ENCODE measurements around the gene TACSTD2. TPM values are rescaled to one million over a fixed set of nuclear protein-coding genes. Genes with fewer than 3 reads are reported as not detected.

TACSTD2 gene
- total RNA-seq, 1 donor from 2014 or later, result 203 TPM

DNA sequence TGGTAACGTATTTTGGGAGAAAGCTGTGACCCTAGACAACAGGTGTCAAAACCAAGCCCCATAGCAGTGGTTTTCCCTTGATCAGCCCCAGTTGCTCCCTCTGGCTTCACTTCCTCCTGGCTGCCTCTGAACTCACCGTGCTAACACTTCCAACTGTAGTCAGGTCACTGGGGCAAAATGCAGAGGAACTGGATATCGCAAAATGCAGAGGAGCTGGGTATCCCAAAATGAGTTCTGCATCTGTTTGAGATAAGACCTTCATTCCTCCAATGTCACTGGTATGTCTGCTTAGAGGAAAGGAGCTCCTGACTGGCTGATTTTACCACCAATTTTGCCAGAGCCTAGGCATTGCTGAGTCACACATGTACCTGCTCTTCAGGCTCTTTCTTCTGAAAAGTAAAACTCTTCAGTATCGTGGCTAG is 19.6 kb upstream of the TACSTD2 start:
- H3K36me3 ChIP-seq, result no peaks in the 10 kb centered on the region
- no peaks in the 10 kb centered on the region for H3K9me3 ChIP-seq
- no peak overlapping the region for H3K27ac ChIP-seq
- peaks cover 16% of the 10 kb centered on the region for H3K4me1 ChIP-seq
- intact Hi-C loops (cut with DNase I), result no loop called here
- no peak for TF ChIP-seq POLR2AphosphoS5 (IDR thresholded peaks at IDR 0.05; ENCODE audit: insufficient read depth in 1 of 2, low read depth in 1 of 2)
- TF ChIP-seq POLR2A (IDR thresholded peaks at IDR 0.05), result no peak
- no peak for TF ChIP-seq CTCF (IDR thresholded peaks at IDR 0.05)
- H3K27me3 ChIP-seq, result no peaks in the 10 kb centered on the region
- no peak for DNase-seq (ENCODE audit: extremely low spot score in 2 of 2)
- H3K4me3 ChIP-seq, result no peak overlapping the region

- H3K4me1 ChIP-seq, result peaks cover 24% of the 10 kb centered on the region
- no peaks in the 10 kb centered on the region for H3K9me3 ChIP-seq
- no peak for DNase-seq (ENCODE audit: extremely low spot score in 2 of 2)
- no peak for TF ChIP-seq CTCF (IDR thresholded peaks at IDR 0.05)
- TF ChIP-seq POLR2A (IDR thresholded peaks at IDR 0.05), result no peak
- no peak for TF ChIP-seq POLR2AphosphoS5 (IDR thresholded peaks at IDR 0.05; ENCODE audit: insufficient read depth in 1 of 2, low read depth in 1 of 2)
- no peaks in the 10 kb centered on the region for H3K27me3 ChIP-seq
- H3K36me3 ChIP-seq, result no peaks in the 10 kb centered on the region
- no peak overlapping the region for H3K4me3 ChIP-seq
- no peak overlapping the region for H3K27ac ChIP-seq
- intact Hi-C loops (cut with DNase I), result no loop called here
Observed at GRCh38 chr1:58594546-58594945, 17.5 kb upstream of the TACSTD2 start.

DNA sequence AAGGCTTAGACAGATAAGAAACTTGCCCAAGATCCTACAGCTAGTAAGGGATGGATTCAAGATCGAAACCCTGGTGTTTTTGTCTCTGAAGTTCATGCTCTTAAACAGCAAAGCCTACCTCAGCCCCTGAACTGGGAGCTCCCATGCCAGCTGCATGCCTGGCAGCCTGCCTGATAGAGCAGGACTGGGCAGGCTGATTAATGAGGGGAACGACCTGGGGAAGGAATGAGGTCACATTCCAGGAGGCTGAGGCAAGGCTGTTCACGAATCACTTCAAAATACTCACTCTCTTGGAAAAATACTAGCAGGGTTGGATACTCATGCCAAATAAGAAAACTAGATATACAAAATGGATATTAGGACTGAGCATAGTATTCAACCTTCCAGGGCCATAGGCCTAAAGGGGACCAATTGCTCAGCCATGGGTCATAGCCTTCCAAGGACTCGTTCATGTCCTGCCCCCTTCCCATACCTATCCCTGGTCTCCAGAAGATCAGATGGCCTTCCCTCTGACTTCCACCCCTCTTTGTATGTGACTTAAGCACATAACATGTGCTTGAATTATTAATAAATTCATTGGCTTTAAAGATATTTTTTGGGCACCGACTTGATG is 15.6 kb upstream of the TACSTD2 start:
- no peak for TF ChIP-seq POLR2A (IDR thresholded peaks at IDR 0.05)
- TF ChIP-seq POLR2AphosphoS5 (IDR thresholded peaks at IDR 0.05; ENCODE audit: insufficient read depth in 1 of 2, low read depth in 1 of 2), result peak; percentile 35 to 69
- Histone ChIP-seq H3K27ac (peak overlapping the region; percentile 46), H3K4me1 (peaks cover 24% of the 10 kb centered on the region), H3K9me3 (no peaks in the 10 kb centered on the region), H3K4me3 (no peak overlapping the region), H3K36me3 (no peaks in the 10 kb centered on the region), H3K27me3 (no peaks in the 10 kb centered on the region)
- DNase-seq (ENCODE audit: extremely low spot score in 2 of 2), result no peak
- intact Hi-C loops (cut with DNase I), result no loop called here

GRCh38 chr1:58591806-58592205 is 14.8 kb upstream of the TACSTD2 start:
- Histone ChIP-seq H3K9me3 (no peaks in the 10 kb centered on the region), H3K4me1 (peaks cover 24% of the 10 kb centered on the region), H3K36me3 (no peaks in the 10 kb centered on the region), H3K27ac (peak overlapping the region; percentile 46), H3K27me3 (no peaks in the 10 kb centered on the region), H3K4me3 (no peak overlapping the region)
- TF ChIP-seq CTCF (IDR thresholded peaks at IDR 0.05) (no peak), POLR2A (IDR thresholded peaks at IDR 0.05) (no peak), POLR2AphosphoS5 (IDR thresholded peaks at IDR 0.05; ENCODE audit: insufficient read depth in 1 of 2, low read depth in 1 of 2) (no peak)
- intact Hi-C loops (cut with DNase I), result no loop called here
- DNase-seq (ENCODE audit: extremely low spot score in 2 of 2), result no peak

GRCh38 chr1:58590019-58590418 is 13.0 kb upstream of the TACSTD2 start:
- no peak overlapping the region for H3K4me3 ChIP-seq
- H3K27ac ChIP-seq, result no peak overlapping the region
- no peak for DNase-seq (ENCODE audit: extremely low spot score in 2 of 2)
- TF ChIP-seq POLR2A (IDR thresholded peaks at IDR 0.05), result no peak
- no peak for TF ChIP-seq POLR2AphosphoS5 (IDR thresholded peaks at IDR 0.05; ENCODE audit: insufficient read depth in 1 of 2, low read depth in 1 of 2)
- TF ChIP-seq CTCF (IDR thresholded peaks at IDR 0.05), result no peak
- H3K27me3 ChIP-seq, result no peaks in the 10 kb centered on the region
- intact Hi-C loops (cut with DNase I), result no loop called here
- no peaks in the 10 kb centered on the region for H3K9me3 ChIP-seq
- no peaks in the 10 kb centered on the region for H3K36me3 ChIP-seq
- peaks cover 39% of the 10 kb centered on the region for H3K4me1 ChIP-seq
